Frontal cortex (tissue), 4 donors: ENCODE data around the gene DMD. TPM values are rescaled to one million over a fixed set of nuclear protein-coding genes. Genes with fewer than 3 reads are reported as not detected.
"Not testable (repeated sequence)": the region's sequence is repeated elsewhere in the genome, so short reads cannot be mapped to it uniquely, and the experiment has no call there.

Experiments used
- DNase-seq, 2 donors: peaks; one replicate each; pipeline ENCODE4 v3.0.0; 2012; ENCODE audit warnings: low spot score in 2 of 2
- FAIRE-seq: peaks from 2 replicates; lab custom pipeline; 2012; peaks lifted over from hg19 to GRCh38; lab: Jason Lieb, UNC
- total RNA-seq: library from RNA; depleted of rRNA; stranded (reverse); fragments of >200 nt; gene quantifications from one replicate; pipeline ENCODE4 v1.2.3, GENCODE V29; 2014
- donor health status: control.
- donor health status: control.
- donor health status: control.

DMD gene
- total RNA-seq, 1 donor from 2014 or later = 56.7 TPM

DNA sequence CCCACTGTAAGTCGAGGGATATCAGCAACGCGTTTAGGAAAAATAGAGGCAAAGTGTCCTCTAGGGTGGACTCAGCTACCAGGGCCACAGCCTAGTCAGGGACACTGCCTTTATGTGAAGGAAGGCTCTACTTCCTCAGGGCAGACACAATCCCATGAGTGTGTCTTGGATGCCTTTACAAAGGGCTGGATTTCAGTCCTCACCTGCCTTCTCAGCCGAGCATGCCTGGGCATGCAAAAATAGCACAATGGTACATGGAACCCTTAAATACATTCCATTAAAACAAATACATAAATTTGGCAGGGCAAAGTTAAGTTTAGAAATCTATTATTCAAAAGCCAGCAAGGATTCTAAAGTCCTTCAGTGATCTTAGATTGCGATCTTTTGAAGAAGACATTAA lies 51.1 kb downstream of the DMD start:
- DNase-seq (no peak), FAIRE-seq (no peak)

DNA sequence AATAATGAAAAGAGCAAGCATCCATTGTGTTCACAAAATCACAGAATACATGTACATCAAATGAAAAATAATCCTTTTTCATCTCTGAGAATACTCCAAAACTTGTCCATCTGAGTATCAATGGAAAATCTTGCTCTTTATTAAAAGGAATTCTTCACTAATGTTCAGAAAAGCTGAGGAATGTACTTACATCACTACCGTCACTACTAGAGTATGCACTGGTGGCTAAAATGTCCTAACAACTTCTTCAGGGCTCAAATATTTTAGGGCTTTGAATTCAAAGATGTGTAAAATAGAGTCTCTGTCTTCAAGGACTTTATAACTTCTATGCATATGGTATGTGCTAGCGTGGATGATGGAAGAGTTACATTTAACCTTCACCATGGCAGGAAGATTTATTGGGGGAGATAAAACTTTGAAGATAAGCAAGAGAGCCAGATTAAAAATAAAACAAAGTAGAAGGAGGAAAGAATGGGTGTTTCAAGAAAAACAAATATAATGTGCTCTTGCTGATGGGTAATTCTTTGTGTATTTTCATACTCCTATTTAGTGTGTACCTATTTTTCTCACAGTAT lies 55.1 kb downstream of the DMD start:
- no peak for DNase-seq
- no peak for FAIRE-seq

- DNase-seq (no peak), FAIRE-seq (no peak)
Measured at GRCh38 chrX:33149580-33149979, 61.8 kb downstream of the DMD start.

GRCh38 chrX:33149085-33149484 lies 62.3 kb downstream of the DMD start:
- DNase-seq = no peak
- FAIRE-seq = no peak

GRCh38 chrX:33142331-33142730 lies 69.0 kb downstream of the DMD start:
- DNase-seq (no peak), FAIRE-seq (no peak)

GRCh38 chrX:33138677-33139249 lies 72.6 kb downstream of the DMD start:
- DNase-seq = no peak
- no peak for FAIRE-seq

GRCh38 chrX:33134164-33134563 lies 77.2 kb downstream of the DMD start:
- DNase-seq (no peak), FAIRE-seq (no peak)

- DNase-seq = no peak
- FAIRE-seq = no peak
Measured at GRCh38 chrX:33133320-33133719, 78.0 kb downstream of the DMD start.

DNA sequence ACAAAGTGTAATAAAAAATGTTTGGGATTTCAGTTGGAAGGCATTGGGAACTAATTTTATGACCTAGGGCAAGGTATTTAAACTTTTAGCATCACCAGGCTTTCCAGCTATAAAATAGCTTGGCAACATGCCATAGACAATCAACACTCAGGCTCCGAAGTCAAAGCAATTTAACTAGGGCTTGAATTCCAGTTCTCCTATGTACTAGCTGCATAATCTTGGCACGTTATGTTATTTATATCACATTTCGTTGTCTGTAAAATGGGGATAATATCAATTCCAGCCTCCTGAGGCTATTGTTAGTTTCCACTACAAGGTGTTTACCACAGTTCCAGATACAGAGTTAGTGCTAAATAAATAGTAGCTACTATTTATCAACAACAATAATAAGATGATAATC lies 78.8 kb downstream of the DMD start:
- no peak for FAIRE-seq

GRCh38 chrX:33129607-33130006 lies 81.7 kb downstream of the DMD start:
- FAIRE-seq (no peak), DNase-seq (no peak)

More for the DNA sequence above, 78.8 kb downstream of the DMD start:
- DNase-seq = no peak

DNA sequence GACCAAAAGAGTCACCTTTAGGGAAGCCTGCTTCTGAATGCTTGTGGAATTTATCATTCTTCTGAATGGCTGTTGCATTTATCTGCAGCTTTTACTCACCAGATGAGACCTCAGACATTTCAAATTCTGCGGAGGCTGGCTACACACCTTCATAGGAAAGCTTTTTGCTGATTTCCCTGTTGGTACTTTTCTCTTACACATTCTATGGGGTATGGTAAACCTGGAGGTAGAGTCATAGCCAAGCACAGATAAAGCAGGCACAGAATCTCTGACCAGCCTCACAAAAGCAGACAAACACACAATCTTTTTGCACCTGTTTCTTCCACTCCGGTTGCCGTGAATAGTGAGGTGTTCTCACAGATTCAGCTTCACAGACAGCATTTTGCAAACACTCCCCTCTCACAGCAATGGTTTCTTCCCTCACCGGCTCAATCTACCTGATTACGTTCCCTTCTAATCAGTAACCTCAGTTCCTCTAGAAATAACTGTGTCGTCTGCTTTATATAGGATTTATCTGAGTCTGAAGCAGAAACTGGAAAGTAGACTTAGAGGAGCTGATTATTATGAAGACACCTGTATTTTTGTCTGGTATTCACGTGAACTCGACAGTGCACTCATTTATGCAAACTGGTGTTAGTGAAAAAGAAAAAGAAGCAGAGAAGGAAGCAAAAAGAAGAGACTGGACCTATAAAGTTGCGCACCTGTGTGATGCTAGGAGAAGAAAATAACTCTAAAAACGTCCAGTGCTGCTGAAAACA lies 83.1 kb downstream of the DMD start:
- DNase-seq (no peak), FAIRE-seq (no peak)

DNA sequence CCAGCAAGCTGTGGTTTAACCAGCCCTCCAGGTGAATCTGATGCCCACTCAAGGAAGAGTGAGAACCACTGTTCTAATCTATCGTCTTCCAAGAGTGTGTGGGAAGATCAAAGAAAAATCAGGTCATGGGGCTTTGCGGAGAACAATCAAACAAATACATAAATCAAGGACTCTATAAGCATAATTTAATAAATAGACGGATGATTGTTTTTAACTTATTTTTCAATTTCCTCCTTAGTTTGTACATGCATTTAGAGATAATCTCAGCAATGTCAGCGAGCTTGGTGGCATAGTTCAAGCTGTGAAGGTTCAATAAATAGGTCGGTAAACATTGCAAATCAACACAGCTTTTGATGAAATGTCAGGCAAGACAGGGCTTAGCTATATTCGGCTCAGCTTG lies 84.9 kb downstream of the DMD start:
- FAIRE-seq (no peak), DNase-seq (no peak)

DNA sequence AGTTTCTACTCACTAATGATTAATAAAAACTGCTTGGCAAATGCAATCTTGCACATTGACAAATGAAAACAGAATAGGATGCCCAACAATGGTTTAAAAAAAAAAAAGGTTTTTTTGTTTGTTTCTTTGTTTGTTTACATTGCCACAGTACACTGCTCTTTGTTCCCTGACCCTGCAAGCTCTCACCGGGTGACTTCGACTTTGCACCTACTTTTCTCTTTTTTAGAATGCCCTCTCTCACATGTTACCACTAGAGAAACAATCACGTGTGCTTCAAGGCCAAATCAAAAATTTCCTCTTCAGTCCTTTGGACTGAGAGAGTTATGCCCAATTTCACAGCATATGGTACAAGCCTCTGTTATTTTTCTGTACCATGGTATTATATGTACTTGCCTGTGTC lies 101.5 kb downstream of the DMD start:
- FAIRE-seq (no peak), DNase-seq (no peak)

- FAIRE-seq (no peak), DNase-seq (no peak)
Measured at GRCh38 chrX:33106737-33107136, 104.6 kb downstream of the DMD start.

- FAIRE-seq (no peak), DNase-seq (no peak)
Measured at GRCh38 chrX:33095079-33095478, 116.3 kb downstream of the DMD start.

- no peak for FAIRE-seq
Measured at GRCh38 chrX:33087411-33087810, 123.9 kb downstream of the DMD start.

DNA sequence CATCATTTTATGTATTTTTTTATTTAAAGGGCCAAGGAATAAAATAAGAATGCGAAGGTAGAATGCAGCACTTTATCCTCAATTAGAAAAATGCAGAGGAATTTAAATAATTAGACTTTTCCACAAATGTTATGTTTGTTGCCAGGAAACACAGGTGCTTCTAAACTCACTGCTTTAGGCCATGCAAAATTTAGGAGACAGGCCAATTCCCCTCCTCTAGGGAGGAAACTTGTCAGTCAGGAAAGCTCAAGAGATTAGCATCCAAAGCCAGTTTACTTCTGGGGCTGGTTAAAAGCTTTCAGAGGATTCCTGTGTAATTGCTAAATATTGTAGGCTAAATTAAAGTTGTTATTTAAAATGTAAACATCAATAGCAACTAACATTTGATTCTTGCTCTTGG lies 124.5 kb downstream of the DMD start:
- no peak for DNase-seq
- no peak for FAIRE-seq

More at GRCh38 chrX:33087411-33087810, 123.9 kb downstream of the DMD start:
- no peak for DNase-seq

DNA sequence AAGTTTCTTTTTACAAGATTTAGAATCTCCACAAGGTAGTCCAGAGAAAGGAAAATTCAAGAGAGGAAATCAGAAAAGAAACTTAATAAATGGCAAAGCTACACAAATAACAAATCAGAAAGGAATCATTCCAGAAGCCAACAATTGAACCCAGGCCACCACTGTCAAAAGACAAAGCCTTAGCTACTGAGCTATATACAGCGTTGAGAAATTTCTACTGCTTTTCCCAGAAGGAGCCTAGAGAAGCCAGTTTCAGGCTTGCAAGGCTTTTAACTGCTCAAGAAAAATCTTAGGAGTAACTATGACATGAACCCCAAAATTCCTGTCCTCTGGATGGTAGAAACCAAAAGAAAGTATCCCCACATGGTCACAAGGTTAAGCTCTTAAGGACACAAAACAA lies 129.0 kb downstream of the DMD start:
- FAIRE-seq = no peak
- no peak for DNase-seq

- DNase-seq (no peak), FAIRE-seq (no peak)
Measured at GRCh38 chrX:33078273-33078672, 133.1 kb downstream of the DMD start.

GRCh38 chrX:33073660-33074059 lies 137.7 kb downstream of the DMD start:
- DNase-seq, FAIRE-seq: not testable (repeated sequence)

DNA sequence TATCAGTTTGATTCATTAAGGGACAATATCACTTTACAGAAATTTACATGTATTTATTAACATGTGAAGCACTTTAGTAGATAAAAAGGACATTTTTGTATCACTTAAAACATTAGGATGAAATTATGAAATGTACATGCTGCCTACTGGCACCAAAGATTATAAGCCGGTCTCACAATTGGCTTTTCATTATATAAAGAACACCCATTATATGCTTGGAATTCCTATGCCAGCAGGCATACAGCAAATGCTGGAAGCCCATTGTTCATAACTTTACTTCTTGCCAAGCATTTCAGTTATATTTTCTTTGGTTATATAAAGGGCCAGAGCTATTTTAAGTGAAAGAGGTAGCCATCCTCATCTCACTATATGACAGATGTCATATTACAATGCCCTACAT lies 145.9 kb downstream of the DMD start:
- DNase-seq (no peak), FAIRE-seq (no peak)
